Keratinocyte (primary cell): ENCODE measurements around the gene LGR6. TPM values are rescaled to one million over a fixed set of nuclear protein-coding genes. Genes with fewer than 3 reads are reported as not detected.

Source experiments
- DNase-seq: peaks from one replicate; pipeline ENCODE4 v3.0.0-alpha.2; 2011; ENCODE audit warnings: low read depth, missing footprints, low spot score
- FAIRE-seq: peaks from 2 replicates; lab custom pipeline; 2011; peaks lifted over from hg19 to GRCh38; lab: Jason Lieb, UNC
- H2AFZ ChIP-seq: 2 replicates; pipeline ENCODE4 v1.6.0; 2012; ENCODE audit warnings: low read length, control low read depth, inconsistent platforms; ENCODE audit not compliant: control insufficient read depth
- H3K27ac ChIP-seq: 2 replicates; pipeline ENCODE4 v1.5.1; 2011; ENCODE audit warnings: low read length; ENCODE audit not compliant: control insufficient read depth, insufficient read depth
- H3K27me3 ChIP-seq: 3 replicates; pipeline ENCODE4 v1.6.0; 2011; ENCODE audit warnings: low read length; ENCODE audit not compliant: control insufficient read depth, insufficient read depth; ENCODE audit errors: extremely low read depth
- H3K36me3 ChIP-seq, 2 experiments: 2 replicates in 1 of 2; 3 replicates in 1 of 2; pipeline ENCODE4 v1.5.1; 2011; ENCODE audit warnings: low read length in 2 of 2, mild to moderate bottlenecking in 1 of 2; ENCODE audit not compliant: control insufficient read depth in 2 of 2, insufficient read depth in 2 of 2; ENCODE audit errors: extremely low read depth in 1 of 2
- H3K4me1 ChIP-seq: 3 replicates; pipeline ENCODE4 v1.5.1; 2011; ENCODE audit warnings: low read length; ENCODE audit not compliant: control insufficient read depth, insufficient read depth; ENCODE audit errors: extremely low read depth
- H3K4me2 ChIP-seq: 3 replicates; pipeline ENCODE4 v1.6.0; 2011; ENCODE audit warnings: low read depth, low read length; ENCODE audit not compliant: control insufficient read depth, insufficient read depth; ENCODE audit errors: extremely low read depth
- H3K4me3 ChIP-seq, 3 experiments: fragments of 200-600 bp in 1 of 3; sonication (generic) in 1 of 3; 2 replicates in 2 of 3; 3 replicates in 1 of 3; pipeline ENCODE4 v1.5.1; 2011 to 2016; ENCODE audit warnings: low read length in 3 of 3, mild to moderate bottlenecking in 3 of 3, control low read depth in 2 of 3, inconsistent platforms in 1 of 3, low read depth in 1 of 3, mixed read lengths in 1 of 3, mixed run types in 1 of 3, moderate library complexity in 1 of 3; ENCODE audit not compliant: control insufficient read depth in 2 of 3, insufficient read depth in 2 of 3; ENCODE audit errors: extremely low read depth in 1 of 3
- H3K79me2 ChIP-seq: 2 replicates; pipeline ENCODE4 v1.6.0; 2012; ENCODE audit warnings: low read length; ENCODE audit not compliant: control insufficient read depth, insufficient read depth
- H3K9ac ChIP-seq: 3 replicates; pipeline ENCODE4 v1.6.0; 2011; ENCODE audit warnings: low read length; ENCODE audit not compliant: control insufficient read depth, insufficient read depth; ENCODE audit errors: extremely low read depth
- H3K9me1 ChIP-seq: 3 replicates; pipeline ENCODE4 v1.6.0; 2011; ENCODE audit warnings: low read length; ENCODE audit not compliant: control insufficient read depth, insufficient read depth; ENCODE audit errors: extremely low read depth
- H3K9me3 ChIP-seq: 2 replicates; pipeline ENCODE4 v1.5.1; 2012; ENCODE audit warnings: low read depth, low read length; ENCODE audit not compliant: control insufficient read depth
- H4K20me1 ChIP-seq: 3 replicates; pipeline ENCODE4 v1.6.0; 2011; ENCODE audit warnings: low read length; ENCODE audit not compliant: control insufficient read depth, insufficient read depth; ENCODE audit errors: extremely low read depth
- EZH2 ChIP-seq: IDR thresholded peaks from one replicate; pipeline ENCODE4 v1.6.1; 2012; ENCODE audit warnings: inconsistent platforms, mild to moderate bottlenecking, low read length, moderate library complexity
- dilution Hi-C: fragments of 300-500 bp; cut with MboI; formaldehyde crosslinking; loops from one replicate; pipeline ENCODE4 v1.7.0; 2020; ENCODE audit warnings: low sequenced_read_pairs; ENCODE audit not compliant: extremely low pct_ligation_motif_present
- polyA plus RNA-seq, 5 experiments: library from polyadenylated mRNA; depleted of rRNA in 3 of 5; stranded (reverse) in 3 of 5; stranded (forward) in 1 of 5; unstranded in 1 of 5; fragments of >200 nt; gene quantifications; 1 replicate in 1 of 5; 2 replicates in 3 of 5; 3 replicates in 1 of 5; pipeline versions ENCODE4 v1.2.1 to v1.2.3, GENCODE V29; 2011 to 2012; ENCODE audit warnings: missing spikeins in 2 of 5, low read depth in 1 of 5, low replicate concordance in 1 of 5
- TF ChIP-seq, protein P1 (sequence below), 3 experiments: IDR thresholded peaks in 1 of 3; conservative IDR thresholded peaks in 1 of 3; optimal IDR thresholded peaks in 1 of 3; 2 replicates in 2 of 3; 3 replicates in 1 of 3; pipeline versions ENCODE3 to v1.5.1; 2011; ENCODE audit warnings: low read length in 3 of 3, mild to moderate bottlenecking in 3 of 3, moderate library complexity in 2 of 3, control low read depth in 1 of 3, inconsistent platforms in 1 of 3; ENCODE audit not compliant: insufficient read depth in 2 of 3; ENCODE audit errors: extremely low read depth in 1 of 3

Gene LGR6
- polyA plus RNA-seq, 1 donor (not counting 4 experiments of a cell fraction or from before 2014, with no cell fraction given): 0.42 TPM

DNA sequence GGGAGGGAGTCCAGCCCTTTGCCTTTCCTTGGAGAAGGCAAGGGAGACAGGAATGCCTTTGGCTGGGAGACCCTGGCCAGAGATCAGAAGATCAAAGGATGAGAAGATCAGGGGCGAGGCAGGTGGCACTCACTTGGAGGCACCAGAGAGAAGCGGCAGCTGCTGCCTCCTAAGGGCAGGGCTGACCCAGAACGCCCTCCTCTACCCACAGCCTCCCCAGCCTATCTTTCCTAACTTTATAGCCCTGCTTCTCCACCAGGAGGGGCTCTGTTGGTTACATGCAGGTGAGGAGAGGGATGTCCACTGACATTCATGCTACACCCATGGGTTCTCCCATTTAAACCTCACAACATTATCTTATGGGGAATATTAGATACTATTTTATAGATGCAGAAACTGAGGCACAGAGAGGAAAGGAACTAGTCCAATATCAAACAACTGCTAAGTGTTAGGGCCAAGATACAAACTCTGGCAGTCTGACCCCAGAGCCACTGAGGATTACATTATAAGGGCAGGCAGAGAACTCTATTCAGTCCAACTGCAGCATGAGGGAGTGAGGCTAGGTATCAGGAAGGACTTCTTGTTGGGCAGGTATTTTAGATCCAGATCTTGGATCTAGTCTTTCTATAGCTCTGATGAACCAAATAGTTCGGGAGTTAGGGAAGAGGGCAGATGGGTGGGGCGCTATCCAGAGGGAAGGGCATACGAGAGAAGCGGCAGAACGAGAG lies 19.9 kb downstream of the LGR6 start:
- peak overlapping the region; percentile 92 for H2AFZ ChIP-seq
- H3K4me1 ChIP-seq: peaks cover 10% of the 10 kb centered on the region
- DNase-seq (no peak), FAIRE-seq (peak; percentile 29)
- H3K27ac ChIP-seq: no peak overlapping the region
- peak overlapping the region; percentile 43 to 62 (median 54) for H3K4me3 ChIP-seq
- TF ChIP-seq EZH2: no peak
- TF ChIP-seq, protein P1, sequence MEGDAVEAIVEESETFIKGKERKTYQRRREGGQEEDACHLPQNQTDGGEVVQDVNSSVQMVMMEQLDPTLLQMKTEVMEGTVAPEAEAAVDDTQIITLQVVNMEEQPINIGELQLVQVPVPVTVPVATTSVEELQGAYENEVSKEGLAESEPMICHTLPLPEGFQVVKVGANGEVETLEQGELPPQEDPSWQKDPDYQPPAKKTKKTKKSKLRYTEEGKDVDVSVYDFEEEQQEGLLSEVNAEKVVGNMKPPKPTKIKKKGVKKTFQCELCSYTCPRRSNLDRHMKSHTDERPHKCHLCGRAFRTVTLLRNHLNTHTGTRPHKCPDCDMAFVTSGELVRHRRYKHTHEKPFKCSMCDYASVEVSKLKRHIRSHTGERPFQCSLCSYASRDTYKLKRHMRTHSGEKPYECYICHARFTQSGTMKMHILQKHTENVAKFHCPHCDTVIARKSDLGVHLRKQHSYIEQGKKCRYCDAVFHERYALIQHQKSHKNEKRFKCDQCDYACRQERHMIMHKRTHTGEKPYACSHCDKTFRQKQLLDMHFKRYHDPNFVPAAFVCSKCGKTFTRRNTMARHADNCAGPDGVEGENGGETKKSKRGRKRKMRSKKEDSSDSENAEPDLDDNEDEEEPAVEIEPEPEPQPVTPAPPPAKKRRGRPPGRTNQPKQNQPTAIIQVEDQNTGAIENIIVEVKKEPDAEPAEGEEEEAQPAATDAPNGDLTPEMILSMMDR (optimal IDR thresholded peaks at IDR 0.05 in 1 of 3, IDR thresholded peaks at IDR 0.05 in 1 of 3, conservative IDR thresholded peaks at IDR 0.05 in 1 of 3; ENCODE audit: extremely low read depth in 1 of 3, insufficient read depth in 2 of 3, low read length in 3 of 3): peak; percentile 39 to 70 (median 67)
- peak overlapping the region; percentile 52 for H3K9ac ChIP-seq
- H3K79me2 ChIP-seq: no peaks in the 10 kb centered on the region
- H3K4me2 ChIP-seq: peak overlapping the region; percentile 87
- H4K20me1 ChIP-seq: no peaks in the 10 kb centered on the region
- no peaks in the 10 kb centered on the region for H3K9me1 ChIP-seq
- dilution Hi-C loops: no loop called here
- peaks cover 8% of the 10 kb centered on the region for H3K27me3 ChIP-seq
- H3K36me3 ChIP-seq: no peaks in the 10 kb centered on the region
- no peaks in the 10 kb centered on the region for H3K9me3 ChIP-seq

DNA sequence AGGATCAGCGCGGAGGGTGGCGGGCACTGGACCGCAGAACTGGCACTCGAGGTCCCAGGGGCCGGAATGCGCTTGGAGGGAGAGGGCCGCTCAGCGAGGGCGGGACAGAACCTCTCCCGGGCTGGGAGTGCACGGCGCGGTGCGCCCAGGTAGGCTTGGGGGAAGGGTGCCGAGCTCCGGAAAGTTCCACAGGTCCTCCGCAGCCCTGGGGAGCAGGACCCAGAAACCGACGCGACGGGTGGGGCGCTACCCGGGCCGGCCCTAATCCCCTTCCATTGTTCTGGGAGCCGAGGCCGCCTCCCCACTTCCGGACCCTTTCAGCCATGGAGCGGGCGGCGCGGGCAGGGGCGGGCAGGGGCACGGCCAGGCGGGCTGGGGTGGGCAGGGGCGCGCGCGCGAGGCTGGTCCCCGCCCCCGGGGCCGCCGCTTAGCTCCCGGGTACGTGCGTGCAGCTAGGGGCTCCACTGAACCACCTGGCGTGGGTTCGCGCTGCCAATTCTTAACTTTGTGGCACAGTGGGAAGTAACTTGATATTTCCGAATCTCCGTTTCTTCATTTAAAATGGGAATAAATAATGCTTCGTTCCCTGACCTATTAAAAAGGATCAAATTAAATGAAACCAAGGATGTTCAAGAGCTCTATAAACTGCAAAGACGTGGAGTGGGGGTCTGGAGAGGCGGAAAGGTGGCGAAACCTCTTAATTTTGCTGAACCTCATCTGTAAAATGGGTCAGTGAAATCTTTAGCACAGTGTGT lies 20.7 kb downstream of the LGR6 start:
- TF ChIP-seq, protein P1 (optimal IDR thresholded peaks at IDR 0.05 in 1 of 3, IDR thresholded peaks at IDR 0.05 in 1 of 3, conservative IDR thresholded peaks at IDR 0.05 in 1 of 3; ENCODE audit: extremely low read depth in 1 of 3, insufficient read depth in 2 of 3, low read length in 3 of 3): no peak
- TF ChIP-seq EZH2: no peak
- H2AFZ ChIP-seq: peak overlapping the region; percentile 92
- H3K79me2 ChIP-seq: no peaks in the 10 kb centered on the region
- H3K4me2 ChIP-seq: peak overlapping the region; percentile 87
- no peaks in the 10 kb centered on the region for H3K36me3 ChIP-seq
- dilution Hi-C loops: no loop called here
- peak overlapping the region; percentile 52 for H3K9ac ChIP-seq
- no peak for FAIRE-seq
- peaks cover 8% of the 10 kb centered on the region for H3K27me3 ChIP-seq
- H4K20me1 ChIP-seq: no peaks in the 10 kb centered on the region
- H3K4me3 ChIP-seq: peak overlapping the region; percentile 43 to 62 (median 54)
- H3K27ac ChIP-seq: no peak overlapping the region
- H3K4me1 ChIP-seq: peaks cover 10% of the 10 kb centered on the region
- no peaks in the 10 kb centered on the region for H3K9me3 ChIP-seq
- H3K9me1 ChIP-seq: no peaks in the 10 kb centered on the region
- no peak for DNase-seq
